WTC11 (cell line): Measurements from ENCODE around the gene ENTREP1.

Source experiments
- CREM ChIP-seq: sonication (generic); formaldehyde crosslinking; IDR thresholded peaks from 2 replicates; pipeline ENCODE4 v1.8.1; 2022; ENCODE audit warnings: mild to moderate bottlenecking, missing genetic modification reagents, moderate library complexity
- MYBL2 ChIP-seq: sonication (generic); formaldehyde crosslinking; IDR thresholded peaks from 2 replicates; pipeline ENCODE4 v1.8.1; 2023; ENCODE audit warnings: mild to moderate bottlenecking, moderate library complexity, missing genetic modification reagents
- TF ChIP-seq, protein P1 (sequence below): fragments of 200-600 bp; IDR thresholded peaks from 2 replicates; pipeline ENCODE4 v1.8.0; 2022; ENCODE audit warnings: antibody characterized with exemption

DNA sequence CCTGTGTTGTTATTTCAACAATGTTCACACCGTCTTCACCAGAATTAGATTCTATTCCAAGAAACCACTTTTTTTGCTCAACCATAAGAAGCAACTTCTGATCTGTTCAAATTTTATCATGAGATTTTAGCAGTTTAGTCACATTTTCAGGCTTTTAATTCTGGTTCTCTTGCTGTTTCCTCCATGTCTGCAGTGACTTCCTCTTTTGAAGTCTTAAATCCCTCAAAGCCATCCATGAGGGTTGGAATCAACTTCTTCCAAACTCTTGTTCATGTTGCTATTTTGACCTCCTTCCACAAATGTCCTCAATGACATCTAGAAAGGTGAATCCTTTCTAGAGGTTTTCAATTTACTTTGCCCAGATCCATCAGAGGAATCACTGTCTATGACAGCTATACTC lies 25.7 kb upstream of the ENTREP1 start:
- TF ChIP-seq, protein P1, sequence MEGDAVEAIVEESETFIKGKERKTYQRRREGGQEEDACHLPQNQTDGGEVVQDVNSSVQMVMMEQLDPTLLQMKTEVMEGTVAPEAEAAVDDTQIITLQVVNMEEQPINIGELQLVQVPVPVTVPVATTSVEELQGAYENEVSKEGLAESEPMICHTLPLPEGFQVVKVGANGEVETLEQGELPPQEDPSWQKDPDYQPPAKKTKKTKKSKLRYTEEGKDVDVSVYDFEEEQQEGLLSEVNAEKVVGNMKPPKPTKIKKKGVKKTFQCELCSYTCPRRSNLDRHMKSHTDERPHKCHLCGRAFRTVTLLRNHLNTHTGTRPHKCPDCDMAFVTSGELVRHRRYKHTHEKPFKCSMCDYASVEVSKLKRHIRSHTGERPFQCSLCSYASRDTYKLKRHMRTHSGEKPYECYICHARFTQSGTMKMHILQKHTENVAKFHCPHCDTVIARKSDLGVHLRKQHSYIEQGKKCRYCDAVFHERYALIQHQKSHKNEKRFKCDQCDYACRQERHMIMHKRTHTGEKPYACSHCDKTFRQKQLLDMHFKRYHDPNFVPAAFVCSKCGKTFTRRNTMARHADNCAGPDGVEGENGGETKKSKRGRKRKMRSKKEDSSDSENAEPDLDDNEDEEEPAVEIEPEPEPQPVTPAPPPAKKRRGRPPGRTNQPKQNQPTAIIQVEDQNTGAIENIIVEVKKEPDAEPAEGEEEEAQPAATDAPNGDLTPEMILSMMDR = no peak
- TF ChIP-seq MYBL2 = no peak
- TF ChIP-seq CREM (CRISPR knock-in tag) = no peak
